Measurements from ENCODE around the gene KCNH8.

DNA sequence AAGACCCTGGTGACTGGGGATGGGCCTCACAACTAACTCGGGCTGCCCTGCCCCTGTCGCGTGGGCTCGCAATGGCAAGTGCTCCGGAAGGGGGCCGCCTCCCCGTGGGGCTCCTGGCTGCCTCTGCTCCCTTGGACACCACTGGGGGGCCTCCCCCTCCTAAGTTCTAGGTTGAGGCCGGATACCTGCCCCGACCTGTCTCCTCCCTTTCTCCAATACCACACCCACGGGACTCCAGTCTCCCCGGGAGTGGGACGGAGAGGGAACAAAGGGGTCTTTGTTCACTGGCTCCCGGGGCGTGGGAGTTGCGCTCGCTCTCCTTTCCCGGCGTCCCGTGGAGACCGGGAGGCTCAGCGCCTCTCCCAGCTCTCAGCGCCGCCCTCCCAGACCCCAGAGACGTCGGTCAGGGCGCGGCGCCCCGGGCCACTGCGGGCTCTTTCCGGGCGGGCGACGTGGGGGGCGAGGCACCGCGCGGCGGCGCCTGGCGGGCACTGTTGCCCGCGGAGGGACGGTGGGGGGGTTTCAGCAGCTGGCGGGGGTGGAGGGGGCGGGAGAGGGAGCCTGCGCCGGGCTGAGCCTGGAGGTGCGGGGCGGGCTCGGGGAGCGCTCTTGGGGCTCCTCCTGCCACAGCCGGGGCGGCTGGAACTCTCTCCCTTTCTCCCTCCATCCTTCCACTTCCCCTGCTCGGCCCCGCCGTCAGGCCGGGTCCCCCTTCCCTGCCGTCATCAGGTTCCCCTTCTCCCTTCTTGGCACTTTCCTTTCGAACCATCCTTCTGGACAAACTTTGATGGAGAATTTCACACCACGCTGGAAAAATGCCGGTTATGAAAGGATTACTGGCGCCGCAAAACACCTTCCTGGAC, at the start of gene KCNH8:
- TF ChIP-seq GATA3 (IDR thresholded peaks at IDR 0.05; ENCODE audit: low read depth, low read length) (no peak), GATA2 (IDR thresholded peaks at IDR 0.05; ENCODE audit: low read depth, low read length) (no peak)

All from SH-SY5Y (cell line).